IMR-90 (cell line): ENCODE results near the gene GALNT14. TPM values are rescaled to one million over a fixed set of nuclear protein-coding genes. Genes with fewer than 3 reads are reported as not detected.

ENCODE experiments used
- ATAC-seq: fragments of 200-7000 bp; cut with Tn5 transposase; 2 replicates; pipeline ENCODE4 v1.9.1; 2020; ENCODE audit warnings: low read depth, mild to moderate bottlenecking, moderate library complexity
- BruUV-seq: library from RNA; stranded (reverse); fragments of 400-500 nt; replicated peaks from 2 replicates; lab custom pipeline; 2021; lab: Mats Ljungman, UMichigan
- CTCF ChIA-PET: fragments of 300-600 bp; formaldehyde crosslinking; extraction: SDS; loops from one replicate; lab custom pipeline; 2021; ENCODE audit warnings: antibody characterized with exemption; lab: Yijun Ruan, JAX
- POLR2A ChIA-PET: fragments of 300-600 bp; sonication (Branson Sonifier 250); formaldehyde crosslinking; loops from one replicate; lab custom pipeline; 2022; ENCODE audit warnings: antibody characterized with exemption; ENCODE audit not compliant: unreplicated experiment; lab: Charles Lee
- DNase-seq: peaks from one replicate; pipeline ENCODE4 v3.0.0; 2013
- H2AFZ ChIP-seq: replicated peaks from 2 replicates; pipeline ENCODE3; 2013; ENCODE audit warnings: low read length, mild to moderate bottlenecking; ENCODE audit not compliant: poor library complexity
- H2AK5ac ChIP-seq: 2 replicates; pipeline ENCODE4 v1.6.1; 2013; ENCODE audit warnings: low read depth, low read length, inconsistent platforms
- H2AK9ac ChIP-seq: replicated peaks from 2 replicates; pipeline ENCODE3; 2013; ENCODE audit warnings: mild to moderate bottlenecking, low read depth, low read length, moderate library complexity; ENCODE audit not compliant: poor library complexity
- H2BK120ac ChIP-seq: 2 replicates; pipeline ENCODE4 v1.6.1; 2013; ENCODE audit warnings: low read depth, low read length, inconsistent platforms
- H2BK15ac ChIP-seq: 3 replicates; pipeline ENCODE4 v1.6.1; 2013; ENCODE audit warnings: low read depth, low read length, inconsistent platforms
- H2BK20ac ChIP-seq: 2 replicates; pipeline ENCODE4 v1.6.1; 2013; ENCODE audit warnings: low read depth, mild to moderate bottlenecking, inconsistent platforms, low read length, moderate library complexity
- H2BK5ac ChIP-seq: 2 replicates; pipeline ENCODE4 v1.6.1; 2013; ENCODE audit warnings: mild to moderate bottlenecking, low read depth, low read length, inconsistent platforms; ENCODE audit not compliant: poor library complexity, severe bottlenecking
- H3K14ac ChIP-seq: replicated peaks from 2 replicates; pipeline ENCODE4 v1.6.1; 2013; ENCODE audit warnings: low read depth, low read length, inconsistent platforms
- H3K18ac ChIP-seq: 2 replicates; pipeline ENCODE4 v1.6.1; 2013; ENCODE audit warnings: low read depth, low read length, control low read depth
- H3K23ac ChIP-seq: 2 replicates; pipeline ENCODE4 v1.6.1; 2013; ENCODE audit warnings: low read depth, low read length, inconsistent platforms
- H3K27ac ChIP-seq: 2 replicates; pipeline ENCODE4 v1.5.1; 2013; ENCODE audit warnings: mild to moderate bottlenecking, control low read depth, low read length; ENCODE audit not compliant: insufficient read depth
- H3K27me3 ChIP-seq: 2 replicates; pipeline ENCODE4 v1.6.1; 2013; ENCODE audit warnings: low read length; ENCODE audit not compliant: control insufficient read depth, insufficient read depth
- H3K36me3 ChIP-seq: 2 replicates; pipeline ENCODE4 v1.6.1; 2013; ENCODE audit warnings: low read length, mixed read lengths; ENCODE audit not compliant: control insufficient read depth, insufficient read depth
- H3K4ac ChIP-seq: 2 replicates; pipeline ENCODE4 v1.6.1; 2013; ENCODE audit warnings: low read depth, low read length, inconsistent platforms
- H3K4me1 ChIP-seq: 2 replicates; pipeline ENCODE4 v1.6.1; 2013; ENCODE audit warnings: low read length, mixed read lengths; ENCODE audit not compliant: control insufficient read depth, insufficient read depth
- H3K4me2 ChIP-seq: 2 replicates; pipeline ENCODE4 v1.6.1; 2013; ENCODE audit warnings: low read depth, mild to moderate bottlenecking, control low read depth, low read length, moderate library complexity
- H3K4me3 ChIP-seq: 2 replicates; pipeline ENCODE4 v1.5.1; 2013; ENCODE audit warnings: low read depth, mild to moderate bottlenecking, control low read depth, low read length, moderate library complexity; ENCODE audit not compliant: insufficient read depth
- H3K56ac ChIP-seq: 2 replicates; pipeline ENCODE4 v1.6.1; 2013; ENCODE audit warnings: low read length, inconsistent platforms; ENCODE audit not compliant: insufficient read depth; ENCODE audit errors: extremely low read depth
- H3K79me1 ChIP-seq, 2 experiments: 2 replicates each; pipeline ENCODE4 v1.6.1; 2013; ENCODE audit warnings: low read length in 2 of 2, inconsistent platforms in 1 of 2, low read depth in 1 of 2
- H3K9ac ChIP-seq: 2 replicates; pipeline ENCODE4 v1.6.1; 2013; ENCODE audit warnings: low read depth, low read length, control low read depth
- H3K9me1 ChIP-seq: 2 replicates; pipeline ENCODE4 v1.6.1; 2013; ENCODE audit warnings: low read length, inconsistent platforms; ENCODE audit not compliant: insufficient read depth
- H3K9me3 ChIP-seq: 2 replicates; pipeline ENCODE4 v1.6.1; 2013; ENCODE audit warnings: low read length; ENCODE audit not compliant: control insufficient read depth, insufficient read depth
- H4K20me1 ChIP-seq: 2 replicates; pipeline ENCODE4 v1.6.1; 2013; ENCODE audit warnings: low read length, inconsistent platforms; ENCODE audit not compliant: insufficient read depth
- H4K5ac ChIP-seq: 2 replicates; pipeline ENCODE4 v1.6.1; 2013; ENCODE audit warnings: mild to moderate bottlenecking, low read depth, low read length, control low read depth
- H4K8ac ChIP-seq, 2 experiments: 2 replicates each; pipeline ENCODE4 v1.6.1; 2013; ENCODE audit warnings: low read depth in 2 of 2, low read length in 2 of 2, control low read depth in 1 of 2, inconsistent platforms in 1 of 2
- H4K91ac ChIP-seq: 2 replicates; pipeline ENCODE4 v1.6.1; 2013; ENCODE audit warnings: low read depth, low read length, inconsistent platforms; ENCODE audit not compliant: insufficient read depth
- BHLHE40 ChIP-seq: fragments of 150-350 bp; IDR thresholded peaks from 2 replicates; pipeline ENCODE4 v1.6.1; 2016; ENCODE audit warnings: mild to moderate bottlenecking, low read depth, low read length
- CEBPB ChIP-seq: IDR thresholded peaks from 2 replicates; pipeline ENCODE4 v1.6.1; 2012; ENCODE audit warnings: low read depth, low read length, improper control_type of control experiment
- MAFK ChIP-seq: IDR thresholded peaks from 2 replicates; pipeline ENCODE4 v1.6.1; 2012; ENCODE audit warnings: low read depth, low read length, improper control_type of control experiment
- MAZ ChIP-seq: IDR thresholded peaks from 2 replicates; pipeline ENCODE4 v1.6.1; 2012; ENCODE audit warnings: low read depth, mild to moderate bottlenecking, low read length, improper control_type of control experiment, moderate library complexity, borderline replicate concordance
- RAD21 ChIP-seq: IDR thresholded peaks from 2 replicates; pipeline ENCODE4 v1.6.1; 2012; ENCODE audit warnings: low read length, improper control_type of control experiment
- RCOR1 ChIP-seq: IDR thresholded peaks from 2 replicates; pipeline ENCODE4 v1.6.1; 2012; ENCODE audit warnings: mild to moderate bottlenecking, low read length, improper control_type of control experiment; ENCODE audit not compliant: insufficient replicate concordance
- RFX5 ChIP-seq: IDR thresholded peaks from 2 replicates; pipeline ENCODE4 v1.8.0; 2012; ENCODE audit warnings: low read depth, mild to moderate bottlenecking, low read length, moderate library complexity
- SMC3 ChIP-seq: fragments of 150-350 bp; IDR thresholded peaks from 2 replicates; pipeline ENCODE4 v1.6.1; 2016; ENCODE audit warnings: low read depth, mild to moderate bottlenecking, antibody characterized with exemption, low read length, moderate library complexity
- WGBS, 2 experiments: methylation state at CpG; one replicate each; pipeline versions ENCODE4 v1.1.5 to v1.1.7; 2013; ENCODE audit warnings: missing lambda C conversion rate in 2 of 2; ENCODE audit not compliant: insufficient read length in 1 of 2; ENCODE audit errors: extremely low coverage in 2 of 2; 5-methylcytosine and 5-hydroxymethylcytosine counted together
- dilution Hi-C: fragments of 300-500 bp; cut with HindIII; formaldehyde crosslinking; loops from one replicate; pipeline ENCODE4 v1.14.3; 2018; ENCODE audit warnings: low sequenced_read_pairs; ENCODE audit not compliant: unreplicated experiment
- in situ Hi-C: fragments of 300-500 bp; cut with MboI; formaldehyde crosslinking; loops from 3 replicates; pipeline ENCODE4 v1.14.3; 2019; ENCODE audit warnings: low sequenced_read_pairs, inconsistent platforms, mixed read lengths
- intact Hi-C: fragments of 100-400 bp; cut with micrococcal nuclease; formaldehyde crosslinking; loops from 2 replicates; pipeline ENCODE4 v1.10.0; 2022
- polyA plus RNA-seq, 3 experiments: library from polyadenylated mRNA; depleted of rRNA; stranded (reverse); fragments of >200 nt; gene quantifications; 2 replicates each; pipeline ENCODE4 v1.2.3, GENCODE V29; 2012; ENCODE audit warnings: low replicate concordance in 1 of 3
- total RNA-seq: library from RNA; depleted of rRNA; stranded (reverse); fragments of >200 nt; gene quantifications from 2 replicates; pipeline ENCODE4 v1.2.3, GENCODE V29; 2012
- TF ChIP-seq, protein P1 (sequence below): conservative IDR thresholded peaks from 2 replicates; pipeline ENCODE4 v1.5.1; 2012; ENCODE audit warnings: mild to moderate bottlenecking, low read depth, low read length, improper control_type of control experiment
- TF ChIP-seq, protein P2 (sequence below): fragments of 150-350 bp; IDR thresholded peaks from 2 replicates; pipeline ENCODE4 v1.6.1; 2017; ENCODE audit warnings: mild to moderate bottlenecking, antibody characterized with exemption, low read length, low read depth
- TF ChIP-seq, protein P3 (sequence below): fragments of 150-350 bp; IDR thresholded peaks from 2 replicates; pipeline ENCODE4 v1.6.1; 2016; ENCODE audit warnings: low read depth, mild to moderate bottlenecking, low read length, moderate library complexity, borderline replicate concordance

The GALNT14 gene
- total and polyA plus RNA-seq, 2 of the 4 experiments (the other 2 are of a cell fraction): 0.15 to 0.18 TPM

DNA sequence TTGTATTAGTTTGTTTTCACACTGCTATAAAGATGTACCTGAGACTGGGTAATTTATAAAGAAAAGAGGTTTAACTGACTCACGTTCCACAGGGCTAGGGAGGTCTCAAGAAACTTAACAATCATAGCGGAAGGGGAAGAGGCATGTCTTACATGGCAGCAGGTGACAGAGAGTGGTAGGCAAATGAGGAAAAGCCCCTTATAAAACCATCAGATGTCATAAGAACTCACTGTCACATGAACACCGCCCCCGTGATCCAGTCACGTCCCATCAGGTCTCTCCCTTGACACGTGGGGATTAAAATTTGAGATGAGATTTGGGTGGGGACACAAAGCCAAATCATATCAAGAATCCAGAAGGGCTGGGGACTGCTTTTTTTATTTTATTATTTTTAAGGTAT, 120.0 kb downstream of the GALNT14 start:
- Histone ChIP-seq H3K9ac (no peak overlapping the region), H3K18ac (no peak overlapping the region), H3K14ac (no peak overlapping the region), H4K8ac (no peak overlapping the region), H3K4me1 (no peaks in the 10 kb centered on the region), H3K9me3 (no peaks in the 10 kb centered on the region), H2AK5ac (no peak overlapping the region), H2BK5ac (no peak overlapping the region), H4K20me1 (no peaks in the 10 kb centered on the region), H3K27me3 (no peaks in the 10 kb centered on the region), H3K27ac (no peak overlapping the region), H2BK15ac (no peak overlapping the region), H2AFZ (no peak overlapping the region), H3K9me1 (no peaks in the 10 kb centered on the region), H3K56ac (no peak overlapping the region), H2BK20ac (no peak overlapping the region), H4K91ac (no peak overlapping the region), H3K4ac (no peak overlapping the region), H2AK9ac (no peak overlapping the region), H3K23ac (no peak overlapping the region), H2BK120ac (no peak overlapping the region), H3K36me3 (no peaks in the 10 kb centered on the region), H3K79me1 (no peaks in the 10 kb centered on the region), H4K5ac (no peak overlapping the region), H3K4me3 (no peak overlapping the region), H3K4me2 (no peak overlapping the region)
- dilution Hi-C loops: no loop called here
- WGBS, 2 experiments: no CpG with 5 or more reads among the region's 6 CpGs
- CTCF ChIA-PET: no interaction called here
- in situ Hi-C loops: no loop called here
- TF ChIP-seq MAFK (no peak), MAZ (no peak), BHLHE40 (no peak), RFX5 (no peak), RAD21 (no peak), CEBPB (no peak), RCOR1 (no peak), SMC3 (no peak)
- TF ChIP-seq, protein P1, sequence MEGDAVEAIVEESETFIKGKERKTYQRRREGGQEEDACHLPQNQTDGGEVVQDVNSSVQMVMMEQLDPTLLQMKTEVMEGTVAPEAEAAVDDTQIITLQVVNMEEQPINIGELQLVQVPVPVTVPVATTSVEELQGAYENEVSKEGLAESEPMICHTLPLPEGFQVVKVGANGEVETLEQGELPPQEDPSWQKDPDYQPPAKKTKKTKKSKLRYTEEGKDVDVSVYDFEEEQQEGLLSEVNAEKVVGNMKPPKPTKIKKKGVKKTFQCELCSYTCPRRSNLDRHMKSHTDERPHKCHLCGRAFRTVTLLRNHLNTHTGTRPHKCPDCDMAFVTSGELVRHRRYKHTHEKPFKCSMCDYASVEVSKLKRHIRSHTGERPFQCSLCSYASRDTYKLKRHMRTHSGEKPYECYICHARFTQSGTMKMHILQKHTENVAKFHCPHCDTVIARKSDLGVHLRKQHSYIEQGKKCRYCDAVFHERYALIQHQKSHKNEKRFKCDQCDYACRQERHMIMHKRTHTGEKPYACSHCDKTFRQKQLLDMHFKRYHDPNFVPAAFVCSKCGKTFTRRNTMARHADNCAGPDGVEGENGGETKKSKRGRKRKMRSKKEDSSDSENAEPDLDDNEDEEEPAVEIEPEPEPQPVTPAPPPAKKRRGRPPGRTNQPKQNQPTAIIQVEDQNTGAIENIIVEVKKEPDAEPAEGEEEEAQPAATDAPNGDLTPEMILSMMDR: no peak
- TF ChIP-seq, protein P2, sequence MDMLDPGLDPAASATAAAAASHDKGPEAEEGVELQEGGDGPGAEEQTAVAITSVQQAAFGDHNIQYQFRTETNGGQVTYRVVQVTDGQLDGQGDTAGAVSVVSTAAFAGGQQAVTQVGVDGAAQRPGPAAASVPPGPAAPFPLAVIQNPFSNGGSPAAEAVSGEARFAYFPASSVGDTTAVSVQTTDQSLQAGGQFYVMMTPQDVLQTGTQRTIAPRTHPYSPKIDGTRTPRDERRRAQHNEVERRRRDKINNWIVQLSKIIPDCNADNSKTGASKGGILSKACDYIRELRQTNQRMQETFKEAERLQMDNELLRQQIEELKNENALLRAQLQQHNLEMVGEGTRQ: no peak
- TF ChIP-seq, protein P3, sequence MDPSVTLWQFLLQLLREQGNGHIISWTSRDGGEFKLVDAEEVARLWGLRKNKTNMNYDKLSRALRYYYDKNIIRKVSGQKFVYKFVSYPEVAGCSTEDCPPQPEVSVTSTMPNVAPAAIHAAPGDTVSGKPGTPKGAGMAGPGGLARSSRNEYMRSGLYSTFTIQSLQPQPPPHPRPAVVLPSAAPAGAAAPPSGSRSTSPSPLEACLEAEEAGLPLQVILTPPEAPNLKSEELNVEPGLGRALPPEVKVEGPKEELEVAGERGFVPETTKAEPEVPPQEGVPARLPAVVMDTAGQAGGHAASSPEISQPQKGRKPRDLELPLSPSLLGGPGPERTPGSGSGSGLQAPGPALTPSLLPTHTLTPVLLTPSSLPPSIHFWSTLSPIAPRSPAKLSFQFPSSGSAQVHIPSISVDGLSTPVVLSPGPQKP: no peak
- ATAC-seq: no peak
- BruUV-seq: no TSS peak
- DNase-seq: no peak
- POLR2A ChIA-PET: no interaction called here
- intact Hi-C loops: no loop called here
